NCI-H128 (cell line): Measurements from ENCODE around the gene SLF2.
A peak's percentile ranks its signal among the peaks of the same experiment; 100 is the strongest.
"Not testable (repeated sequence)": the region's sequence is repeated elsewhere in the genome, so short reads cannot be mapped to it uniquely, and the experiment has no call there.

Experiments
- DNase-seq: peaks from one replicate; lab custom pipeline; 2025; ENCODE audit not compliant: unreplicated experiment; lab: John Stamatoyannopoulos, UW

The SLF2 gene

GRCh38 chr10:100877461-100877850 lies 35.3 kb upstream of the SLF2 start:
- DNase-seq = no peak

- DNase-seq = peak; percentile 41
Measured at GRCh38 chr10:100878291-100878910, 34.4 kb upstream of the SLF2 start.

GRCh38 chr10:100879741-100880360 lies 32.9 kb upstream of the SLF2 start:
- DNase-seq = no peak

DNA sequence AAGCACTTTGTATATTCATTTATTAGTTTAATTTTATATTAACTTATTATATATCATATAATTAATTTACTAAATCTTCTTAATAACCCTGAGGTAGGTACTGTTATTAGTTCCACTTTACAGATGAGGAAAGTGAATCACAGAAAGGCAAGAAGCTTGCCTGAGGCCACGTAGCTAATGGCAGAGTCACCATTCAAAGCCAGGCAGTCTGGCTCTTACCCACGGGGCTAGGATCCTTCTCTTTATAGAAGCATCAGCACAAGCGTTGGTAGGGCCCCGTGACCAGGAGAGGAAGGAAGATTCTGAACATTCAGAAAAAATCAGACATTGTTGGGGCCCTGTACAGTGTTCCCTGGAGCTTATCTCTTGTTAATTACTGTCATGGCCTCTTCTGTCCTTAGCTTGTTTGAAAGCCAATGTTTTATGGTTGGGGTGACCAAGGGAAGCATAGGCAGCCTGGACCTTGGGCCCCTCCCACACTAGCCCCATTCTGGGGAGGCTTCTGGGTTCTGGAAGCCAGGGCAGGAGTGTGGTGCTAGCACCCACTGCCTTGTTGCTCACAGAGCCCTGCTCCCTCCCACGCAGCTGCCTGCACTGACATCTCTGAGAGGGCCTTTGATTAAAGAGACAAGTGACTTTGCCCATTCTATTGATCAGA lies 31.1 kb upstream of the SLF2 start:
- DNase-seq = no peak

DNA sequence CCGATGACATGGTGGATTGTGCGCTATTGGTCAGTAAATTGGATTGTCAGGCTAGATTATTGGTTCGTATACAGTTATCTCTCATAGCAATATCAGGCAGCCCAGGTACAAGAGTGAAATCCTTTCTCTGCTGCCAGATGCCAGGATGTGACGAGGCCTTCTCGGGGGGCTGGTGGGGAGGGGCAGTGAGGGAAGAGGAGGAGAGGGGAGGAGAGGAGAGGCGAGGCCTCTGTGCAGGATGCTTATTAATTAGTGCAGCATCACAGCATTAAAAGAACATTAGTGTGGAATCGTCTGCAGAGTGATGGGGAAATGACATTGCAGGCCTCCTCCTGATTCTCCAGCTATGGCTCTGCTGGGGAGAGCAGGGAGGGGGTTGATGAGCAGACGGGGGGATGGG lies 30.5 kb upstream of the SLF2 start:
- DNase-seq = no peak

DNA sequence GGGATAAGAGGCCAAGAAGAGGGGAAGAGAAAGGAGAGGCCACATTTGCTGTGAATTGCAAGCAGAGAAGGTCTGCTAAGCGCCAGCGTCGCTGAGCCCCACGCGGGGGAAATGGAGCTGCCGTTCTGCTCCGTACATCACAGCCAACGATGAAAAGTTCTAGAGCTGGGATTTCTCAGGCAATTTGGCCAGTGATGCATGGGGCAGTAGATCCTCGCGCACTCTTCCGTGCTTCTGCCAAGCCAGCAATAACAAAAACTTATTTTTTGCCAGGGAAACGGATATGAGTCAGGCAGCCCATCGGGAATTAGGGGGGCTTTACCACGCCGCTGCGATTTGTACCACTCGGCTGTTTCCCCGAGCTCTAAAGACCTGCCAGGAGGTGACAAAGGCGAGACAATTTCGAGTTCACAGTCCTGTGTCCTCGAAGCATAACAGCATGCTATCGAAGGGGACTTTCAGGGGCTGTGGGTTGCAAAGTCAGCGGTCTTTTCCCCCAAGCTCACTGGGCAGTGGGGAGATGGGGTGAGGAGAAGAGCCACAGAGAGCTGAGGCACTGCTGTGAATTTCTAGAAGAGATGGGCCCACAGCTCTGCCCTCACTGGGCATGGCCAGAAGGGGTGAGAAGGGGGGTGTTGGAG lies 30.0 kb upstream of the SLF2 start:
- no peak for DNase-seq

DNA sequence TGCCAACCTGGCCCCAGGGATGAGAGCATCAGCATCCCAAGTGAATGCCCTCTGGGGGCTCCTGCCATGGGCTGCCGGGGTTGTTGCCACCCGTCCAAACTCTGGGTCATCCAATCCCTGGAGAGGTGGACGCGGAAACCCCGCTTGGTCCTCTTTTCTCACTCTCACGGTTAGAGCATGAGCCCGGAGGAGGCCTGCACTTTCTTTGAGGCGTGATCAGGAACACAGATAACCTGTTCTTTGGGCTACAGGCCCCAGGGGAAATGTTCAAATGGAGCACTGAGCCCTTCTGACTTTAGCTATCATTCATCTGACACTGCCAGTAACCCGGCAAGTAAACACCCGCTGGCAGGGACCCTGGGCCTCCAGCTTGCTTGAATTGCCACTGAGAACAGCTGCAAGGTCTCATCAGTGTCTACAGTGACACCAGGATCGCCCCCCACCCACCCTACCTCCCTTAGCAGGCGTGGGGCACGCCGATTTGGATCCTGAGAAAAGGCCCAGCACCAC lies 29.4 kb upstream of the SLF2 start:
- DNase-seq = no peak

GRCh38 chr10:100885611-100886010 lies 27.2 kb upstream of the SLF2 start:
- DNase-seq = not testable (repeated sequence)

DNA sequence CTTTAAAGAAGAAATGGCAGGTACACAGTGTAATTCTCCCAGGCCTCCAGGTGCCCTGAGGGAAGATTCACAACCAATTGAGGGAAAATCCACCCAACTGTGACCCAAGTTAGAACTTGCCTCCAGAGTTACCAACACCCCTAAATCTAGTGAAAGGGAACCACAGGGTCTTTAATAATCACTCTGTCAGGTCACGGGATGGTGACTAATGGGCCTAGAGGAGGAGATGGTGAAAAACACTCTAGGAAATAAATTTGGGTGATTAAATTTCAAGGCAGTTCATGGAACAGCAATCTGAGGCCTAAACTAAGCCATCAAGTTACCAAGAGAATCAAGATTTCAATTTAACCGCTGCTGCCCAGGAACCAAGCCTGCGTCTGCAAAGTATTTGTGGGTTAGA lies 26.7 kb upstream of the SLF2 start:
- DNase-seq = no peak

DNA sequence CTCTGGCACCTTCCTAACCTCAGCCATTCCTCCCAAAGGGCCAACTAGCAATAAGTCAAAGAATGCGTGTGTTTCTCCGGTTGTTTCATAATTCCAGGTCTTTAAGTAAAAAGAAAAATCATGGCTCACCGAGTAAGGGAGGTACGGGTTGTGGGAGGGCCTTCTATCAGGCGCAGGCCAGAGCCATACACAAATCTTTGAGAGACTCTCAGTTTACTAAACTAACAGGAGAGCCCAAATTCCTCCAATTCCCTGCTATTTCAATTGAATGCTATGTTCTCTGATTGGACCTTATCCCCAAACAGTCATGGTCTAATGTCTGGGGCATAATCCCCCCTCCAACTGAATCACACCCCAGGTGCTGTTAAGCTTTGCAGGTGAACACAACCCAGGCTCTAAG lies 26.2 kb upstream of the SLF2 start:
- DNase-seq = no peak

DNA sequence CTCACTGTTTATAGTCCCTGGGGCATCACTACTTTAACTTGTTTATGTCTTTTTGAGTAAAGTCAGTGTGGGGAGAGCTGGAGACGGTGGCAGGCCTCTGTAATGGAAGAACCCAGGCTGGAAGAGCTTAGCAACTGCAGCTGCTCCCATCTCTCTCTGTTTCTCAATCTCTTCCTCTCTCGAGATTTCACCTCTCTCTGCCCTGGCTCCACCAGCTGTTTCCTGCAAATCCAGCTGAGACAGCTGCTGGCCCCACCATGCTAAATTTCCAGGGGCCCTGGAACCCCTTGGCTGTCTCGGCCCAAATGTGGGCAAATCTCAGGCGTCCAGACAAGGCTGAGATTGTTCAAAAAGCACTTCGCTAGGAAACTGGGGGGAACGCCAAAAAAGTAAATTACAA lies 25.8 kb upstream of the SLF2 start:
- DNase-seq = no peak

- no peak for DNase-seq
Measured at GRCh38 chr10:100887761-100888296, 24.9 kb upstream of the SLF2 start.

- DNase-seq = no peak
Measured at GRCh38 chr10:100888957-100889356, 23.8 kb upstream of the SLF2 start.

GRCh38 chr10:100889546-100889945 lies 23.2 kb upstream of the SLF2 start:
- no peak for DNase-seq

DNA sequence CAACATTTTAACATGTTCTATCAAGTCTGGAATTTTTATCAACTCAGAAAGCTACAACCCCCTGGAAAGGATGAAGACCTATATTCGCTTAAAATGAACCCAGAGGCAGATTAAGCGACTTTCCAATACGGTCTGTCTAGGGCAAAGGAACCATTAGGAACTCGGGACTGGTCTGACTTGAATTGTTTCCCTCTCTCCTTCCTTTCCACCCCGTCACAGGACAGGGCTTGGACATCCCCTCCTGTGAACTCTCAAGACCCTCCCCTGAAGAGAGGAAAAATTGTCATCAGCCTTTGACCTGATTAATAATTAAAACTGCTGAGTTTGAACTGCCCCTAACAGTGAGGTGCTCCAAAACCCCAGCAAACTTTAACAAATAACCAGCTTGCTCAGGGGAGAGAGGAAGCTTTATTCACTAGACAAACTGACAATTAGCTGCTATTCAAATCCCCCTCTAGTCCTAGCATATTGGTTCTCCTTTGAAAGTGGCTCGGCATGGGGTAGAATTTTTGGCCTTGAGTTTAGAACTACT lies 22.6 kb upstream of the SLF2 start:
- DNase-seq = no peak

GRCh38 chr10:100890673-100891317 lies 22.0 kb upstream of the SLF2 start:
- DNase-seq = no peak

- DNase-seq = no peak
Measured at GRCh38 chr10:100894033-100894432, 18.7 kb upstream of the SLF2 start.

- DNase-seq = no peak
Measured at GRCh38 chr10:100894589-100895294, 18.0 kb upstream of the SLF2 start.

GRCh38 chr10:100895346-100895745 lies 17.4 kb upstream of the SLF2 start:
- DNase-seq = no peak

GRCh38 chr10:100895896-100896295 lies 16.9 kb upstream of the SLF2 start:
- DNase-seq = no peak
